Left hindlimb (tissue), 1 donor: ENCODE results near the gene CHSY3.

Experiments used
- DNase-seq: peaks from one replicate; pipeline ENCODE4 v3.0.0-alpha.2; 2018

CHSY3 gene

GRCh38 chr5:130032807-130033206 lies 128.5 kb downstream of the CHSY3 start:
- DNase-seq, result no peak

- no peak for DNase-seq
Measured at GRCh38 chr5:130034566-130035210, 130.4 kb downstream of the CHSY3 start.

GRCh38 chr5:130035388-130035787 lies 131.1 kb downstream of the CHSY3 start:
- DNase-seq, result no peak

GRCh38 chr5:130037905-130038304 lies 133.6 kb downstream of the CHSY3 start:
- no peak for DNase-seq

- DNase-seq, result no peak
Measured at GRCh38 chr5:130043834-130044233, 139.6 kb downstream of the CHSY3 start.

GRCh38 chr5:130045334-130045733 lies 141.1 kb downstream of the CHSY3 start:
- DNase-seq, result no peak

- DNase-seq, result no peak
Measured at GRCh38 chr5:130050585-130050984, 146.3 kb downstream of the CHSY3 start.

DNA sequence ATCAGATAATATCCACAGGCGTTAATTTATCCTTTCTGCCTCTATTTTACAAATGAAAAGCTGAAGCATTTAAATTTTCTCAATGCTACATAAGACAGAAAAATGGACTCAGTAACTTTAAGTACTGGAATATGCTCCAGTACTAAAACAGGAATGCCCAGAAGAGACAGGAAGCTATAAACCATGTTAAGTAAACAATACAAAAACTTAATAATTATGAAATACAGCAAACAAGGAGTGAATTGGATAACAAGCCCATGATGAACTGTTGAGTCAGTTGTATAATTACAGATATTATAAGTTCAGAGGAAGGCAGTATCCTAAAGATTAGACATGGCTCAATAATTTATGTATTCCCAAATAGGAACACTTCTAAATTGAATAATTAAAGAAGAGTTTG lies 148.5 kb downstream of the CHSY3 start:
- no peak for DNase-seq

DNA sequence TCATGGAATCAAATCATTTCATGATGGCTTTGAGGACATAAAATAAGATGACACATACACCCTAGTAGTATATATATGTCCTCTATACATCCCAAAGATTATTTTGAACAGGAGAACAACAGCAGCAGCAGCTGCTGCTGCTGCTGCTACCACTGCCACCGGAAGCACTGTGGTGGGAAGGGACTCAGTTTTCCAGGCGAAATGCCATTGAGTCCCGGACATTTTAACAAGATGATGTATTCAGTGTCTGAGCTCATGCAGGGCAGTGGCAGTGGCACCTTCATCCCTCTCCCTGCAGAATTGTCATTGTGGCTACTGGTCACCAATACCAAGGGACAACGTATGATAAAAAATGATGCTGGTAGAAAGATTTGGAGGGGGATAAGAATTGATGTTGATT lies 151.3 kb downstream of the CHSY3 start:
- no peak for DNase-seq

GRCh38 chr5:130061746-130062145 lies 157.5 kb downstream of the CHSY3 start:
- DNase-seq, result no peak

GRCh38 chr5:130063603-130064002 lies 159.3 kb downstream of the CHSY3 start:
- no peak for DNase-seq

DNA sequence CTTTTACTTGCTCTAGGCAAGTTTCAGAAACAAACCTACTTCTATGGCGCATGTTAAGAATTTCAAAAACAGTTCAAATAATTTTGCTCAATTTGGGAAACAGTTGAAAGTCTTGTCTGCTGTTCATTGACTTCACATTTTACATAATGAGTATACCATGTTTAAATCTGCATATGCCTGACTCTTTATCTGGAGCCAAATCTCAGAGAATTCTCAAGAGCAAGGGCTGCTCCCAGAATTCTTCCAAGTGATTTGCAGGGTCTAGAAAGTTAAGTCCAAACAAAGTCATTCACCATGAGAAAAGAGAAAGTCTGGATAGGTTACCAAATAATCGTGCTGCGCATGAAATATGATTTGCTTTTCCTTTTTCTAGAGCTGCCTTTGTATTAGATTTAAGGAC lies 160.2 kb downstream of the CHSY3 start:
- DNase-seq, result no peak

- no peak for DNase-seq
Measured at GRCh38 chr5:130065617-130066016, 161.4 kb downstream of the CHSY3 start.

GRCh38 chr5:130066644-130067043 lies 162.4 kb downstream of the CHSY3 start:
- DNase-seq, result no peak

GRCh38 chr5:130067364-130067763 lies 163.1 kb downstream of the CHSY3 start:
- no peak for DNase-seq

DNA sequence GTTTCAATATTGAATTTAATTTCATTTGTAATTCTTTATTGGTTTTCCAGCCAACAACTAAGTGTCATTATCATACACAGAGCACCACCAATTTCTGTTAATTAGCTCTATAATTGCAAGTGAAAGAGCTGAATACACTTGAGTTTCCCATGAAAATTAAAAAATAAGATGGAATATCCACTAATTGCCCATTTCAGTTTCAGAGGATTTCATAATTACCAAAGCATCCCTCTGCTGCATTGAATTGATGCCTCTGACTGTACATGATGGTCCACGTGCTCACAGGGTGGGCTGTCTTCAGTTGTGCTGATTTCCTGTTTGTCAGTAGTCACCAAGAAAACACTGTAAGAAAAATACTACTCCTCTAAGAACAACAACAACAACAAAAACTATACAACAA lies 163.8 kb downstream of the CHSY3 start:
- no peak for DNase-seq

DNA sequence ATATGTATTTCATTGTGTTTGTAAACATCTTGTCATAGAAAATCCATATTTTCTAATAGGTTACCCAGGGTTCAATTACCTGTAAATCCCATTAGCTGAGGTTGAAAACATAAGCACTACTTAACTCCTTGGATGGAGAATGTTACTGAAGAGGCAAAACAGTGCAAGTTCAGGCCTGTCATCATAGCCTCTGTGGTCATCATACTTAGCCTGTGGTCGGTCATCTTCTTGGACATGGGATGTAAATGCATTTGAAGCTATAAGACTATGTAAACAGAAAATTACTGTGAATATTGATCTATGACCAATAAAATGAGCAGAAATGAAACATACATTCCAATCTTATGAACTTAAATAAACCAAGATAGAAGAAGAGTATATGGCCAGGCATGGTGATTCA lies 164.7 kb downstream of the CHSY3 start:
- DNase-seq, result no peak

GRCh38 chr5:130074820-130075219 lies 170.6 kb downstream of the CHSY3 start:
- DNase-seq, result no peak

- no peak for DNase-seq
Measured at GRCh38 chr5:130077007-130077406, 172.7 kb downstream of the CHSY3 start.

GRCh38 chr5:130078661-130079060 lies 174.4 kb downstream of the CHSY3 start:
- no peak for DNase-seq

- no peak for DNase-seq
Measured at GRCh38 chr5:130090569-130091270, 186.5 kb downstream of the CHSY3 start.

GRCh38 chr5:130092991-130093390 lies 188.7 kb downstream of the CHSY3 start:
- DNase-seq, result no peak

- no peak for DNase-seq
Measured at GRCh38 chr5:130096483-130096882, 192.2 kb downstream of the CHSY3 start.

DNA sequence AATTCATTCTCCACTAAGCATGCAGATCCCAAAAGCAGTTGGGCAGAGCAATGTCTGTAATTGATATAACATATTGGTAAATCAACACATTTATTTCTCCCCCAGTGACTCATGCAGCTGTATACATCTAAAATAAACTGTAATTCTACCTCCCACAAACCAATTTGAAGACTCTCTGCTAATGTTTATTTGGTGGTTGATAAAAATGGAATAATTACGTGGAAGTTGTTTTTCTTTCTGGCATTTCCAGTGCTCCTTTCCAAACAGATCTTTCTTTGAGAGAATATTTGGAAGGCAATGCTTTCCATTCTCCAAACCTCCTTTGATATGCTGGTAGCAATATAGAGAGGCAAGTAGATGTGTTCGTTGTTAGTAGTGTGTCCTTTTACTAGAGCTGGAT lies 194.7 kb downstream of the CHSY3 start:
- DNase-seq, result no peak

- no peak for DNase-seq
Measured at GRCh38 chr5:130102375-130102774, 198.1 kb downstream of the CHSY3 start.
